Activated CD4-positive, alpha-beta T cell treated with anti-CD3 and anti-CD28 coated beads, Interleukin-2, amount 50 U/mL, for 1 hour (primary cell): ENCODE data around the gene TOR3A.
A peak's percentile ranks its signal among the peaks of the same experiment; 100 is the strongest.
"Not testable (repeated sequence)": the region's sequence is repeated elsewhere in the genome, so short reads cannot be mapped to it uniquely, and the experiment has no call there.

ENCODE experiments used
- DNase-seq: peaks from one replicate; pipeline ENCODE4 v3.0.0-alpha.2; 2020

Gene TOR3A

GRCh38 chr1:179115181-179115580 lies 33.3 kb downstream of the TOR3A start:
- no peak for DNase-seq

- DNase-seq: no peak
Observed at GRCh38 chr1:179119513-179119912, 37.6 kb downstream of the TOR3A start.

DNA sequence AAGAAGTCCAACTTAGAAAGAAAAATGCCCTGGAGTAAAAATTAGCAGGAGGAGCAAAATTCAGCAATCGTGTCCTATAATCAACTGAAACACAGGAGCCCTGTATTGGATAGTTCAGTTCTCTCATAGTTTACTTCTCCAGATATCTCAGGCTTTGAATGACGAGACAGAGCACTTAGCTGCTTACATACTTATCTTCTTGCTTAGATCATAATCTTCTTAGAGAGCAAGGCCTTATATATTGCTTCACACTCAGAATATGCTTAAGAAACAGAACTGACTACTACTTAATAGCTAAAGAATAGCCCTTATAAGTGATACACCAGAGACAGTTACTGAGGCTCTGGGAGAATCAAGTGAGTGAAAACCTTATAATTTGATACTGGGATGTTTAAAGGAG lies 38.9 kb downstream of the TOR3A start:
- DNase-seq: no peak

- peak; percentile 37 for DNase-seq
Observed at GRCh38 chr1:179121159-179121938, 39.5 kb downstream of the TOR3A start.

- DNase-seq: no peak
Observed at GRCh38 chr1:179124873-179125272, 43.0 kb downstream of the TOR3A start.

- no peak for DNase-seq
Observed at GRCh38 chr1:179126338-179127060, 44.6 kb downstream of the TOR3A start.

DNA sequence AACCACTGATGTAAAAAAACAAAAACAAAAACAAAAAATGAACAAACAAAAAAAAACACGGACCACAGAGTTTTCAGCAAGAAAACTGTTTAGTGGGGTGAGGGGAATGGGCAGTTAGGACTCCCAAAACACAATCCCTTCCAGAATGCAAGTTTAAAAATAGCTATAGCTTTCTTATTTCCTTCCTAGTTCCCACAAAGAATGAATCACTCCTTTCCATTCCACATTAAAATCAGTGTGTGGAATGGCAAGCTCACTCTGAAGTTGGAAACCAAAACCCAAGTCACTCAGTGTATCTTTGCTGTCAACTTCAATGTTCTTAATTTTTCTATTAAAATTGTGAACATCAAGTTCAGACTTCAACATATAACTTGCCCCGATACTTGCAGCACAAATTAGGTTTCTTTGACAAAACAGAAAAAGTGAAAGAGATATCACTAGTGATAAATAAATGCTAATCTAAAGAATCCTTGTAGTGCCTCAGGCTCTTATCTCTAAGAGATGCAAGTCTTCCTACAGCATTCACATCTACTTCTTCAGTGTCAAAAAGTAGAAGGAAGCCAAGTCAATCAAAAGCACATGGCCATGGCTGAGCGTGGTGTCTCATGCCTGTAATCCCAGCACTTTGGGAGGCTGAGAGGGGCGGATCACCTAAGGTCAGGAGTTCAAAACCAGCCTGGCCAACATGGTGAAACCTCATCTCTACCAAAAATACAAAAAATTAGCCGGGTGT lies 45.5 kb downstream of the TOR3A start:
- DNase-seq: no peak

DNA sequence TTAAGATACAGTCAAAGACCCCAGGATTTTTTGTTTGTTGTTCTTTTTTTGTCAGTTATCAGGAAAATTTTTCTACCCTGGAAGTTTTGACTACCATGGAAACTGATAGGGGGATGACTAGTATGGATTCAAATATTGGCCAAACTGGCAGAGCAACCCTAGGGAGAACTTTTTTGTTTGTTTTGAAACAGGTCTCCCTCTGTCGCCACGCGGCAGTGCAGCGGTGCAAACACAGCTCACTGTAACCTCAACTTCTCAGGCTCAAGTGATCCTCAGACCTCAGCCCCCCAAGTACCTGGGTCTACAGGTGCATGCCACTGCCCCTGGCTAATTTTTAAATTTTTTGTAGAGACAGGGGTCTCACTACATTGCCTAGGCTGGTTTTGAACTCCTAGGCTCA lies 46.6 kb downstream of the TOR3A start:
- no peak for DNase-seq

GRCh38 chr1:179129702-179130473 lies 48.0 kb downstream of the TOR3A start:
- DNase-seq: peak; percentile 8

GRCh38 chr1:179135168-179135567 lies 53.3 kb downstream of the TOR3A start:
- DNase-seq: not testable (repeated sequence)

GRCh38 chr1:179135707-179136106 lies 53.8 kb downstream of the TOR3A start:
- not testable (repeated sequence) for DNase-seq

DNA sequence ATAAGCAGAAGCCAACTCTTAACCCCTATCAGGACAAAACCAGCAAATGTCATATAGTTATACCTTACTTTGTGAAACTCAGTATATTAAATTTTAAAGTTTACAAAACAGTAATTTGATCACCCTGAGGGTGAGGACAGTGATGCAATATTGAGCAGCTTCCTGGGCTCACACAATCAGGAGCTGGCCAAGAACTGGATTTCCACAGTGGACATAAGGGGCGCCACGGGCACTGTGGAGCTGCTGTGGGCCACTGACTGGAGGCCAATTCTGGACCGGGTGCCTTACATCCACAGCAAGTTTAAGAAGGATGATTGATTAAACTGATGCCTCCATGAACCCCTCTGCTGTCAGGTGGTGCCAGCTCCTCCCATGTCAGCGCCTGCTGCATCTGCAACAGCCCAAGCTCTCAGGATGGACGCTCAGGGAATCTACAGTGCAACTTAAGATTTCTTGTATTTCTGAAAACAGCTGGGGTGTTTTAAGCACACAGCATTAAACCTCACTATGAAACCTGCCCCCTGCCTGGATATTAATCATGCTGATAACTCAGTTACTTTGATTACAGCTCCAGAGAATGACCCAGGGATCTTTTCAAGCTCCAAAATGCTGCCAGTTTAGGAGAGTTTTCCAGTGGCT lies 55.9 kb downstream of the TOR3A start:
- no peak for DNase-seq

GRCh38 chr1:179138755-179139154 lies 56.9 kb downstream of the TOR3A start:
- DNase-seq: not testable (repeated sequence)

DNA sequence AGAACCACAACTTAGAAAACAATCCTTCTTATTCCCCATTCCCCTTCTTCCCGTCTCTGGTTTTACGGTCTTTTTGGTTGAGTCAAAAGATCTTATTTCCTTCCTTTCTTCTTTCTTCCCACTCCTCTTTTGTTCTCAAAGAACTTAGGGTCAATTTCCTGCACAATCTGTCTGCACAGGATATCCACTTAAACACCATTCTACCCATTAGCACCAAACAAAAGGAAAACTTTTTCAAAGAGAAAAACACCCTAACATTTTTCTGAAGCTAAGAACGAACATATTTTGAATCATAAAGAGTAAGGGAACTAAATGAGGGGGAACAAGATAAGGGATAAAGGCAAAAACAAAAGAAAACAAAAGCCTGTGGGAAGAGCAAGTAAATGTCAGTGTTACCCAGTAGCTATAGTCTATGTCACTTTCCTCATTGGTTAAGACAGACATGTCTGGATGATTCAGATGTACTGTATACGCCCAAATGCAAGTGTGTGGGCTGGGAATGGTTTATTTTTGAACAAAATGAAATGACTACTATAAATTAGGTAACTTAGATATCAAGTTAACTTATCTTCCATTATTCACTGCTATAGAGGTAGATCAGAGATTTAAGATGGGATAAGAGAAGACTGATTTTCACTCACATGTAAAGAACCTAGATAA lies 59.9 kb downstream of the TOR3A start:
- no peak for DNase-seq

GRCh38 chr1:179142889-179143299 lies 61.0 kb downstream of the TOR3A start:
- DNase-seq: no peak

DNA sequence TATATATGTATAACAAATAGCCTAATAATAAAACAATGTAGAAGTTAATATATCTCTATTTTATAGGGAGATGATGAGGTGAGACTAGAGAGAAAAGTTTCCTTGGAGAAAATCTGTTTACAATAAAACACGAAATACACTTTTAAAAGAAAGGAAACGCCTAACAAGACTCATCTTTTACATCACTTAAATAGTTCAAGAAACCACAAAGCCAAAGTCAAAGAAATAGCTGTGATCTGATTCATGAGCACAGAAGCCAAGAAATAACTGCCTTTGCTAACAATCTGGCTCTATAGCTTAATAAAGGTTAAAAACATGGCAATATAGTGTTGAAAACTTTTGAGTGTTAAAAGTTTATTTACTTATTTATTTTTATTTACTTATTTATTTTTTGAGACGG lies 61.5 kb downstream of the TOR3A start:
- no peak for DNase-seq

- DNase-seq: no peak
Observed at GRCh38 chr1:179144626-179145025, 62.8 kb downstream of the TOR3A start.

DNA sequence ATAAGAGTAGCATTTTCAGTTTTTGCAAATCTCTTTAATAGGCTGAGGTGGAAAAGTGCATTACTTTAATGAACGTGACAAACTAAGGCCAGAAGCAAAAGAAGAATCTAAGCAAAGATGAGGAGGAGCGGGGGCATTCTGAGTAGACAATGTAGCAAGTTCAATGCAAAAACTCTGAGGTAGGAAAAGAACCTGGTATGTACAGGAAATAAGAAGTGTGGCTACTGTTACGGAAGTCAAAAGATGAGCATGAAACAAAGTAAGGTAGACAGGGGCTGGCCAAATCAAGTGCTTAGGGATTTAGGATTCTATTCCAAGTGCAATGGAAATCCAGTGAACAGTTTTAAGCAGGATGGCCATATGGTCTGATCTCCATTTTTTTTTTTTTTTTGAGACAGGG lies 63.7 kb downstream of the TOR3A start:
- DNase-seq: no peak
